Dedifferentiated amniotic fluid mesenchymal stem cell (primary cell): Measurements from ENCODE around the gene MAPRE2.

Experiments used
- DNase-seq: peaks from one replicate; pipeline ENCODE4 v3.0.0-alpha.2; 2016; ENCODE audit errors: extremely low spot score

MAPRE2 gene

GRCh38 chr18:35062408-35062807 lies 21.2 kb downstream of the MAPRE2 start:
- DNase-seq = no peak

- DNase-seq = no peak
These were observed 22.9 kb downstream of the MAPRE2 start for GRCh38 chr18:35063875-35064690.

- DNase-seq = no peak
These were observed 26.2 kb downstream of the MAPRE2 start for GRCh38 chr18:35067454-35067853.

GRCh38 chr18:35071819-35072247 lies 30.6 kb downstream of the MAPRE2 start:
- no peak for DNase-seq

GRCh38 chr18:35072616-35073015 lies 31.4 kb downstream of the MAPRE2 start:
- DNase-seq = no peak

- DNase-seq = no peak
These were observed 32.2 kb downstream of the MAPRE2 start for GRCh38 chr18:35073186-35074105.

- DNase-seq = no peak
These were observed 33.4 kb downstream of the MAPRE2 start for GRCh38 chr18:35074581-35074980.

- no peak for DNase-seq
These were observed 33.9 kb downstream of the MAPRE2 start for GRCh38 chr18:35075132-35075531.

GRCh38 chr18:35076135-35076924 lies 35.1 kb downstream of the MAPRE2 start:
- peak; percentile 70 for DNase-seq

- no peak for DNase-seq
These were observed 36.7 kb downstream of the MAPRE2 start for GRCh38 chr18:35077937-35078336.

GRCh38 chr18:35080058-35080457 lies 38.8 kb downstream of the MAPRE2 start:
- DNase-seq = no peak

- no peak for DNase-seq
These were observed 42.0 kb downstream of the MAPRE2 start for GRCh38 chr18:35083174-35083712.

- DNase-seq = no peak
These were observed 43.6 kb downstream of the MAPRE2 start for GRCh38 chr18:35084494-35085449.

- no peak for DNase-seq
These were observed 44.5 kb downstream of the MAPRE2 start for GRCh38 chr18:35085450-35086380.

GRCh38 chr18:35086704-35087103 lies 45.5 kb downstream of the MAPRE2 start:
- DNase-seq = no peak

GRCh38 chr18:35087726-35088125 lies 46.5 kb downstream of the MAPRE2 start:
- no peak for DNase-seq

GRCh38 chr18:35088921-35089320 lies 47.7 kb downstream of the MAPRE2 start:
- DNase-seq = peak; percentile 36

GRCh38 chr18:35089382-35089781 lies 48.2 kb downstream of the MAPRE2 start:
- no peak for DNase-seq

GRCh38 chr18:35089891-35090550 lies 48.8 kb downstream of the MAPRE2 start:
- DNase-seq = no peak
